ENCODE data around the gene ALDH9A1.
"Not testable (repeated sequence)": the region's sequence is repeated elsewhere in the genome, so short reads cannot be mapped to it uniquely, and the experiment has no call there.

ALDH9A1 gene

GRCh38 chr1:165645654-165646366, 52.6 kb downstream of the ALDH9A1 start:
- peaks cover 11 to 21% of the 10 kb centered on the region in 2 donors for H3K4me1 Mint-ChIP-seq
- H3K27me3 Mint-ChIP-seq, result no peaks in the 10 kb centered on the region
- peaks cover 6 to 14% of the 10 kb centered on the region in 2 donors for H3K36me3 Mint-ChIP-seq
- H3K4me3 Mint-ChIP-seq, result no peak overlapping the region
- no peak for DNase-seq
- peak; percentile 64 to 69 for ATAC-seq (replicated peaks)
- no peak overlapping the region for H3K27ac Mint-ChIP-seq
- no peaks in the 10 kb centered on the region for H3K9me3 Mint-ChIP-seq

GRCh38 chr1:165644064-165644735, 54.2 kb downstream of the ALDH9A1 start:
- peaks cover 16 to 28% of the 10 kb centered on the region in 2 donors for H3K4me1 Mint-ChIP-seq
- no peak overlapping the region for H3K4me3 Mint-ChIP-seq
- H3K36me3 Mint-ChIP-seq, result peaks cover 1 to 4% of the 10 kb centered on the region in 2 donors
- no peaks in the 10 kb centered on the region for H3K9me3 Mint-ChIP-seq
- DNase-seq (no peak), ATAC-seq (replicated peaks) (no peak)
- H3K27ac Mint-ChIP-seq, result no peak overlapping the region
- no peaks in the 10 kb centered on the region for H3K27me3 Mint-ChIP-seq

- no peak overlapping the region for H3K27ac Mint-ChIP-seq
- H3K27me3 Mint-ChIP-seq, result no peaks in the 10 kb centered on the region
- no peak overlapping the region for H3K4me3 Mint-ChIP-seq
- H3K9me3 Mint-ChIP-seq, result no peaks in the 10 kb centered on the region
- DNase-seq (no peak), ATAC-seq (replicated peaks) (no peak)
- peaks cover 14 to 19% of the 10 kb centered on the region in 2 donors for H3K4me1 Mint-ChIP-seq
- H3K36me3 Mint-ChIP-seq, result peaks cover 0 to 8% of the 10 kb centered on the region in 2 donors
These were observed 57.0 kb downstream of the ALDH9A1 start for GRCh38 chr1:165641231-165641987.

DNA sequence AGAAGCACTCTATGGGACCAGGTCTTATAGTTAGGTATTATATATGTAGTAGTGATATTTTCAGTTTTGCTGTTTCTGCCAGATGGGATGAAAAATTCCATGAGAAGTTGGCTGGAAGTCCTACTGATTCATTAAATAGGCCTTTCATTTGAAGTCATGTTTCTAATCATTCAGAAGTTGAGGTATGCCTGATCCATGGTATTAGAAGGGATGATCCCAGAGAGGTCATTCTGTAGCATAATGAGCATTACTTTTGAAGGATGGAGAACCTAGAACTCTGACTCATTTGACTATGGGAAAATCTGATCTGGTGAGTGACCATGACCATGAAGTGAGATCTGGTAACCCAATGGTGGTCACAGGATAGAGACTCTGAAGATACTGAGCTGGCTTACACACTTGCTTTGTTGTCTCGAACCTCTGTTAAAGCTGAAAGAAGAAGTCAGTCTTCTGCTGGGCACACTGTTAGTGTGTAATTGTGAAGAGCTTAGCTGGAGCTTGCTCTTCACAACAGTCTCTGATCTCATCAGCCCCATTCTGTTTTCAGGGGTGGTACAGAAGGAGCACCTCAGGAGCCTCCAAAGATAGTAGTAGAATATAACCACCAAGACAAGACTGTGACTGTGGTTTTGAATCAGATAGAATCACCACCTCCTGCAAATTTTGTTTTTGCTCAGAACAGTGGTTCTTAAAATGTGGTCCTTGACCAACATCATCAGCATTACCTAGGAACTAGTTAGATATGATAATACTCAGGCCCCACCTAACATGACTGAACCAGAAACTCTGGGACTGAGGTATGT, 58.3 kb downstream of the ALDH9A1 start:
- H3K27ac Mint-ChIP-seq, result peak overlapping the region; percentile 42
- no peak overlapping the region for H3K4me3 Mint-ChIP-seq
- H3K27me3 Mint-ChIP-seq, result no peaks in the 10 kb centered on the region
- DNase-seq (no peak), ATAC-seq (replicated peaks) (peak; percentile 28 to 44)
- H3K9me3 Mint-ChIP-seq, result no peaks in the 10 kb centered on the region
- H3K4me1 Mint-ChIP-seq, result peaks cover 8 to 16% of the 10 kb centered on the region in 2 donors
- H3K36me3 Mint-ChIP-seq, result peaks cover 0 to 8% of the 10 kb centered on the region in 2 donors

DNA sequence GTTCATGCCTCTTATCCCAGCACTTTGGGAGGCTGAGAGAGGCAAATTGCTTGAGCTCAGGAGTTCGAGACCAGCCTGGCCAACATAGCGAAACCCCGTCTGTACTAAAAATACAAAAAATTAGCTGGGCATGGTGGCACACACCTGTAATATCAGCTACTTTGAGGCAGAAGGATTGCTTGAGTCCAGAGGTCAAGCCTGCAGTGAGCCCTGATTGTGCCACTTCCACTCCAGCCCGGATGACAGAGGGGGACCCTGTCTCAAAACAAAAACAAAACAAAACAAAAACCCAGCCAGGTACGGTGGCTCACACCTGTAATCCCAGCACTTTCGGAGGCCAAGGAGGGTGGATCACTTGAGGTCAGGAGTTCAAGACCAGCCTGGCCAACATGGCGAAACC, 60.2 kb downstream of the ALDH9A1 start:
- not testable (repeated sequence) for H3K27ac Mint-ChIP-seq; H3K27me3 Mint-ChIP-seq; H3K9me3 Mint-ChIP-seq; ATAC-seq (replicated peaks); H3K4me3 Mint-ChIP-seq; DNase-seq
- H3K4me1 Mint-ChIP-seq, result peaks cover 19 to 23% of the 10 kb centered on the region in 2 donors
- peaks cover 0 to 11% of the 10 kb centered on the region in 2 donors for H3K36me3 Mint-ChIP-seq

DNA sequence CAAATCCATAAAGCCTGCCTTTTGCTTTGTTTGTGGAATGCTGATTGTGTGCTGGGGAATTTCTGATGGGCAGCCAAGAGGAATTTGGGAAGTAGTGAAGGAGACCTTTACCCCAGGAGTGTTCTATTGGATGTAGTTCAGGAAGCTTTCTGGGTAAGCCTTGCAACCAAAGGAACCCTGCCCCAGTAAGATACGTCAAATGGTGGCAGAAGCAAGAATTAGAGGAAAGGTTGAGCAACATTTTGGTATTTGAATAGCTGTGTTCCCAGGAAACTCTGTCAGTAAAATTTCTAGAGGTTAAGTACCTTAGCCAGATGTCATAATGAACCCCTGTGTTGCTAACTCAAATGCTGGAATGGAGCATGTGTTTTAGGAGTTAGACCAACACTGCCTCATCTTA, 60.9 kb downstream of the ALDH9A1 start:
- Mint-ChIP-seq H3K36me3 (peaks cover 0 to 11% of the 10 kb centered on the region in 2 donors), H3K4me1 (peaks cover 19 to 23% of the 10 kb centered on the region in 2 donors), H3K27me3 (no peaks in the 10 kb centered on the region), H3K27ac (no peak overlapping the region), H3K9me3 (no peaks in the 10 kb centered on the region), H3K4me3 (no peak overlapping the region)
- ATAC-seq (replicated peaks) (no peak), DNase-seq (no peak)

DNA sequence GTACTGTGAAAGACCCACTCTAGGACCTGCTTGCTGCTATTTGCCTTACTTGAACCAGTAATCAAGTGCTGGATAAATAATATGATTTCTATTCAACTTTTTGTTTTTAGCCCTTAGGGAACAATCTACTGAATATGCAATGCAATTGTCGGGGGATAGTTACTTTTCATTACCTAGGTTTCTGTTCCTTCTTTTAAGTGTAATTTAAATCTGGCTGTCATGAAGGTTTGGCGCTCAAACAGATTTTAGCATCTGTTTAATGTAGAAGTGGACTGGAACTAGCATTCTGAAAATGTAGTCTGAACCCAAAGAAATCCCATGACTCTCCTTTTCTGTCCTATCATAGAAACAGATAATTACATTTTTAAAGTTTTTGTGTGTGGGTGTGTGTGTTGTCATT, 62.5 kb downstream of the ALDH9A1 start:
- no peaks in the 10 kb centered on the region for H3K27me3 Mint-ChIP-seq
- H3K9me3 Mint-ChIP-seq, result no peaks in the 10 kb centered on the region
- DNase-seq (no peak), ATAC-seq (replicated peaks) (peak; percentile 10 to 26)
- H3K27ac Mint-ChIP-seq, result no peak overlapping the region
- peaks cover 0 to 11% of the 10 kb centered on the region in 2 donors for H3K36me3 Mint-ChIP-seq
- H3K4me3 Mint-ChIP-seq, result no peak overlapping the region
- H3K4me1 Mint-ChIP-seq, result peaks cover 19% of the 10 kb centered on the region in 2 donors

DNA sequence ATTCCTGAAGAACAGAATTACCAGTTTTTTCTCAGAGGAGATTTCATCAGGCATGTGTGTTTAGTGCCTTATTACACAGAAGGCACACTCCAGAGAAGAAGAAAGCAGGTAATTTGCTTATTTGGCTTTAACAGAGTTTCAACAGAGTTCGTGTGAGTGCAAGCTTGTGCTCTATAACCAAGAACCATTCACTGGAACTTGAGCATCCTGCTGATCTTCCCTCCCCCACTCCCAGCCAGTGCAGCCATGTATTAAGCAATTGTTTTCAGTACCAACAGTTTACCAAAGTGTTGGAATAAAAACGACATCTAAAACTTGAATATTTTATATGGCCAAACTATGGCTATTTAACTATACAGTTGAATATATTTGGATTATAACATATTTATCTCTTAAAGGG, 63.0 kb downstream of the ALDH9A1 start:
- H3K27me3 Mint-ChIP-seq, result no peaks in the 10 kb centered on the region
- ATAC-seq (replicated peaks) (peak; percentile 10 to 15), DNase-seq (no peak)
- no peaks in the 10 kb centered on the region for H3K9me3 Mint-ChIP-seq
- no peak overlapping the region for H3K4me3 Mint-ChIP-seq
- peaks cover 19% of the 10 kb centered on the region in 2 donors for H3K4me1 Mint-ChIP-seq
- peaks cover 0 to 11% of the 10 kb centered on the region in 2 donors for H3K36me3 Mint-ChIP-seq
- H3K27ac Mint-ChIP-seq, result no peak overlapping the region

- Mint-ChIP-seq H3K4me1 (peaks cover 17% of the 10 kb centered on the region in 2 donors), H3K9me3 (no peaks in the 10 kb centered on the region), H3K36me3 (peaks cover 0 to 11% of the 10 kb centered on the region in 2 donors), H3K4me3 (peak overlapping the region in 1 of 2 donors; percentile 22), H3K27ac (peak overlapping the region; percentile 48), H3K27me3 (no peaks in the 10 kb centered on the region)
- DNase-seq (no peak), ATAC-seq (replicated peaks) (no peak)
These were observed 64.0 kb downstream of the ALDH9A1 start for GRCh38 chr1:165634154-165634921.

DNA sequence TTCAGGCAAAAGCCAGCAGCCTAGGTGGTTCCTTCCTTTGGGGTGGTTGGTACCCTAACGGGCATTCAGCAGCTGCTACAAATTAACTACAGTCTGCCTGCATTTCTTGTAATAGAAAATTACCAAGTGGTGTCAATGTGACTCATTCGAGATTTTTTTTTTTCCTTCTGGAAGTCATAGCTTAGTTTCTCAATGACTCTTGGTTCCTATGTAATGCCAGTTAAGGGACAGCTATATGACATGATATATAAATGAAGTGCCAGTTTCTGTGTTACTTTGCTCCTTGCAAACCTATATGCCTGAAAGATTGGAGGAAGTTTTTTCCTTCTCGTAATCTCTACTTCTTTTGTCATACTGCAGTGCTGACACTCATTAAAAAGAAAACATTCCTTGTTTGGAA, 64.7 kb downstream of the ALDH9A1 start:
- no peak for DNase-seq
- H3K4me1 Mint-ChIP-seq, result peaks cover 17% of the 10 kb centered on the region in 2 donors
- peak overlapping the region; percentile 48 for H3K27ac Mint-ChIP-seq
- ATAC-seq (replicated peaks), result peak in 1 of 2 donors; percentile 24
- peaks cover 0 to 11% of the 10 kb centered on the region in 2 donors for H3K36me3 Mint-ChIP-seq
- H3K4me3 Mint-ChIP-seq, result no peak overlapping the region
- H3K27me3 Mint-ChIP-seq, result no peaks in the 10 kb centered on the region
- no peaks in the 10 kb centered on the region for H3K9me3 Mint-ChIP-seq

DNA sequence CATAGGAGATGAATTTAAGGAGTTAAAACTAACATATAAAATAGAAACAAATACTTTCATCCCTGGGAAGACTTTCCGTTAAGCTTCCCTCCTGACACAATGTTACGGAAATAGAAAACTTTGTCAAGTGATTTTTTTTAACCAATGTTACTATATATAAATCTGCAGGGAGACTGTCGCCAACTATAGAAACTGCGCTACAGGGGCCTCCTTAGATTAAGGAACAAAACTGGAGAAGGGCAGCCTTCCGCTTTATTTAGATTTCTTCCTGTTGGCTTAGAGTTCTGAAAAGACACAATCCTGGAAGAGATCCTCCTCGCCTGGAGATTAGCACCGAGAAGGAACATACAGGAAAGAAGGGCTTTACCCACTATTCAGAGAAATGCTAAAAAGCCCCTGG, 65.9 kb downstream of the ALDH9A1 start:
- DNase-seq (no peak), ATAC-seq (replicated peaks) (no peak)
- H3K36me3 Mint-ChIP-seq, result peaks cover 0 to 11% of the 10 kb centered on the region in 2 donors
- no peaks in the 10 kb centered on the region for H3K27me3 Mint-ChIP-seq
- no peaks in the 10 kb centered on the region for H3K9me3 Mint-ChIP-seq
- peaks cover 17% of the 10 kb centered on the region in 2 donors for H3K4me1 Mint-ChIP-seq
- H3K27ac Mint-ChIP-seq, result no peak overlapping the region
- peak overlapping the region in 1 of 2 donors; percentile 14 for H3K4me3 Mint-ChIP-seq

DNA sequence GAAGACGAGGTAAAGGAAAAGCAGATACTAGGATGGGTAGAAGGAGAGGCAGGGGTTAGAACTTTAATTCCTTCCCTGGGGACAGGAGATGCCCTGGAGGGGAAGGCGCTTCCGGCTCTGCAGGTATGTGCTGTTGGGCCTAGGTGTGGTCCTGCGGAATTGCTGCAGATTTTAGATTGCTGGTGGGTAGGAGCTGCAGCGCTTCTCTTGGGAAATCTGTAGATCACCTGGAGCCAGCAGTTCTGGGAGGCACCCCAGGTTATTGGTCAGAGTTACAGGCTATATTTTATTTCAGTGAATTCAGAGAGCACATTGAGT, 66.3 kb downstream of the ALDH9A1 start:
- DNase-seq (no peak), ATAC-seq (replicated peaks) (no peak)
- H3K36me3 Mint-ChIP-seq, result peaks cover 0 to 8% of the 10 kb centered on the region in 2 donors
- no peaks in the 10 kb centered on the region for H3K27me3 Mint-ChIP-seq
- H3K27ac Mint-ChIP-seq, result no peak overlapping the region
- peaks cover 17% of the 10 kb centered on the region in 2 donors for H3K4me1 Mint-ChIP-seq
- no peak overlapping the region for H3K4me3 Mint-ChIP-seq
- H3K9me3 Mint-ChIP-seq, result no peaks in the 10 kb centered on the region

DNA sequence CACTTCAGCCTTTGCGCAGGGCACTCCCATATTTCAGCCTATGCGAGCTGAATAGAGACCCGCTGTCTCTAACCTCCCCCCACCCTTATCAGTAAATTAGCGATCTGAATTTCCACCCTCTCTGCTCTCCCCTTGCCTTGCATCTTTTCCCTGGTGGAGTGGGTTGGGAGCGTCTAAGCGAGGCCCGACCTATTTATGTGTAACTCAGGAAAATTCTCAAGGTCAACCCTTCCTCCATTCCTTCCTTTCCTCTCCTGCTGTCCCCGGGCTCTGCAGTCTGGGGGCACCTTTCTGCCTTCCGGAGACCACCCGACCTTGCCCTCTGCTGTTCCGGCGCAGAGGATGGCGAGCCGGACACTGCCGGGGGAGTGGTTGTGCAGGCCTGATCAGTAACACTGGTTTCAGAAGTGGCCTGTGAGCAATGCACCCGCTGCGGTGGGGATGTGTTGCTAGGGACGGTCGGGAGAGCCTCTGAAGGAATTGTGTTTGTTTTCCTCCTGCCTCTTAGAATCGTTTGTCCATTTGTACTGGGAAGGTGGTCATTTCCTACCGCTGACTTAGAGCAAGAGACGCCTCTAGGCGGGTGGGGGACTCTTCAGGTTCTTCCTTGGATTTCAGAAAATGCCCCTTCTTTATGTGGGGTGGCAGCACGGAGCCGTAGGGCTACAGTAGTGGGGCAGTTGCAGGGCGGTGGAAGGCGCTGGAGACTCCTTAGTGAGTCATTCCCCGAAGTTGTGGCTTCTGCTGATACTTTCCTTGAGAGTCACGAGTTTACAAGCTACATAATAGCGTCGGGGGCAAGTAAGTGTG, 66.8 kb downstream of the ALDH9A1 start:
- ATAC-seq (replicated peaks) (peak; percentile 31 to 48), DNase-seq (peak; percentile 46)
- Mint-ChIP-seq H3K27ac (no peak overlapping the region), H3K27me3 (no peaks in the 10 kb centered on the region), H3K4me1 (peaks cover 16 to 17% of the 10 kb centered on the region in 2 donors), H3K36me3 (peaks cover 0 to 4% of the 10 kb centered on the region in 2 donors), H3K4me3 (no peak overlapping the region), H3K9me3 (no peaks in the 10 kb centered on the region)
